PC-9 (cell line): Measurements from ENCODE around the gene TOPBP1.

ENCODE experiments used
- EZH2 ChIP-seq: fragments of 200-600 bp; sonication (generic); IDR thresholded peaks from 2 replicates; pipeline ENCODE4 v1.8.0; 2017; ENCODE audit warnings: antibody characterized with exemption, low read depth
- TF ChIP-seq, protein P1 (sequence below): fragments of 200-600 bp; sonication (generic); conservative IDR thresholded peaks from 2 replicates; pipeline ENCODE4 v1.6.1; 2017; ENCODE audit warnings: mixed run types, antibody characterized with exemption, mild to moderate bottlenecking, moderate library complexity

DNA sequence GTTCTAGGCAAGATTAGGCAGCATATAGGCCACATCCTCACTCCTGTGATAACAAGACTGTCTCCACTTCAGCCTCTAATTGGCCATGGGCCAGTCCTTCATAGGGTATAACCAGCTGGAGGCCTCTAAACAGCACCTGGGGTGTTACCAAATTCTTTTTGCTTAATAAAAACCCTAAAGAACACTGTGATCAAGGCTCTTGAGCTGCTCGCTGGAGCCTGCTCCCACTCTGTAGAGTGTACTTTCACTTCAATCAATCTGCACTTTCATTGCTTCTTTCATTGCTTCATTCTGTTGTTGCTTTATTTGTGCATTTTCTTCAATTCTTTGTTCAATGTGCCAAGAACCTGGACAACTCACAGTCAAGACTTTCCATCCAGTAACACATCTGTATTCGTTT lies 36.2 kb upstream of the TOPBP1 start:
- TF ChIP-seq, protein P1, sequence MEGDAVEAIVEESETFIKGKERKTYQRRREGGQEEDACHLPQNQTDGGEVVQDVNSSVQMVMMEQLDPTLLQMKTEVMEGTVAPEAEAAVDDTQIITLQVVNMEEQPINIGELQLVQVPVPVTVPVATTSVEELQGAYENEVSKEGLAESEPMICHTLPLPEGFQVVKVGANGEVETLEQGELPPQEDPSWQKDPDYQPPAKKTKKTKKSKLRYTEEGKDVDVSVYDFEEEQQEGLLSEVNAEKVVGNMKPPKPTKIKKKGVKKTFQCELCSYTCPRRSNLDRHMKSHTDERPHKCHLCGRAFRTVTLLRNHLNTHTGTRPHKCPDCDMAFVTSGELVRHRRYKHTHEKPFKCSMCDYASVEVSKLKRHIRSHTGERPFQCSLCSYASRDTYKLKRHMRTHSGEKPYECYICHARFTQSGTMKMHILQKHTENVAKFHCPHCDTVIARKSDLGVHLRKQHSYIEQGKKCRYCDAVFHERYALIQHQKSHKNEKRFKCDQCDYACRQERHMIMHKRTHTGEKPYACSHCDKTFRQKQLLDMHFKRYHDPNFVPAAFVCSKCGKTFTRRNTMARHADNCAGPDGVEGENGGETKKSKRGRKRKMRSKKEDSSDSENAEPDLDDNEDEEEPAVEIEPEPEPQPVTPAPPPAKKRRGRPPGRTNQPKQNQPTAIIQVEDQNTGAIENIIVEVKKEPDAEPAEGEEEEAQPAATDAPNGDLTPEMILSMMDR: no peak
- TF ChIP-seq EZH2: no peak
